ENCODE measurements around the gene SMYD5. TPM values are rescaled to one million over a fixed set of nuclear protein-coding genes. Genes with fewer than 3 reads are reported as not detected.

The SMYD5 gene
- total RNA-seq, 1 donor from 2014 or later = 18.4 TPM

Other genes with a start within 250 kb of the SMYD5 start
- gene SFXN5, start 142.5 kb upstream of the SMYD5 start, total RNA-seq = 16.9 and 29.5 TPM in 2 replicates
- 68.3 and 69.5 TPM in 2 replicates for gene RAB11FIP5, start 101.3 kb upstream of the SMYD5 start, total RNA-seq
- not detected in 2 replicates for gene NOTO, start 11.7 kb upstream of the SMYD5 start, total RNA-seq
- gene PRADC1, start 19.0 kb downstream of the SMYD5 start, total RNA-seq = 12.1 and 17.1 TPM in 2 replicates
- gene CCT7, start 20.1 kb downstream of the SMYD5 start, total RNA-seq = 322 and 334 TPM in 2 replicates
- 2.3 and 2.9 TPM in 2 replicates for gene FBXO41, start 70.2 kb downstream of the SMYD5 start, total RNA-seq
- not detected in 2 replicates for gene EGR4, start 79.3 kb downstream of the SMYD5 start, total RNA-seq
- gene ALMS1, start 171.6 kb downstream of the SMYD5 start, total RNA-seq = 8.0 and 17.4 TPM in 2 replicates

All from glomerular endothelial cell (primary cell).